OCI-LY3 (cell line): ENCODE results near the gene TCF12.

Experiments used
- CTCF ChIP-seq: fragments of 200-600, 300-600 bp; sonication (generic); IDR thresholded peaks from 2 replicates; pipeline ENCODE4 v1.5.1; 2014; ENCODE audit warnings: antibody characterized with exemption, low read length, low read depth
- EZH2phosphoT487 ChIP-seq: fragments of 200-600 bp; shearing (Covaris generic); IDR thresholded peaks from 2 replicates; pipeline ENCODE4 v1.6.1; 2018; ENCODE audit warnings: antibody characterized with exemption, mixed run types, low read depth

GRCh38 chr15:57057134-57057930 is 138.9 kb downstream of the TCF12 start:
- TF ChIP-seq CTCF = no peak
- TF ChIP-seq EZH2phosphoT487 = no peak
